ENCODE measurements around the gene KIF16B. TPM values are rescaled to one million over a fixed set of nuclear protein-coding genes. Genes with fewer than 3 reads are reported as not detected.

KIF16B gene
- total RNA-seq, 1 donor from 2014 or later: 7.1 TPM

- H3K36me3 ChIP-seq (ENCODE audit: control insufficient read depth, insufficient read depth, low read length): no peaks in the 10 kb centered on the region
- no peak overlapping the region for H3K4me3 ChIP-seq (ENCODE audit: low read depth, low read length)
- no peaks in the 10 kb centered on the region for H3K27me3 ChIP-seq (ENCODE audit: control insufficient read depth, insufficient read depth, low read length)
- no peak for DNase-seq (ENCODE audit: low read depth)
- no peak for TF ChIP-seq CTCF (IDR thresholded peaks at IDR 0.05; ENCODE audit: insufficient read depth, low read length, poor library complexity, severe bottlenecking)
These were observed 168.6 kb downstream of the KIF16B start for GRCh38 chr20:16404640-16405039.

- no peaks in the 10 kb centered on the region for H3K36me3 ChIP-seq (ENCODE audit: control insufficient read depth, insufficient read depth, low read length)
- no peaks in the 10 kb centered on the region for H3K27me3 ChIP-seq (ENCODE audit: control insufficient read depth, insufficient read depth, low read length)
- DNase-seq (ENCODE audit: low read depth): no peak
- H3K4me3 ChIP-seq (ENCODE audit: low read depth, low read length): no peak overlapping the region
- no peak for TF ChIP-seq CTCF (IDR thresholded peaks at IDR 0.05; ENCODE audit: insufficient read depth, low read length, poor library complexity, severe bottlenecking)
These were observed 169.1 kb downstream of the KIF16B start for GRCh38 chr20:16404171-16404570.

- no peaks in the 10 kb centered on the region for H3K27me3 ChIP-seq (ENCODE audit: control insufficient read depth, insufficient read depth, low read length)
- no peak for DNase-seq (ENCODE audit: low read depth)
- H3K36me3 ChIP-seq (ENCODE audit: control insufficient read depth, insufficient read depth, low read length): no peaks in the 10 kb centered on the region
- TF ChIP-seq CTCF (IDR thresholded peaks at IDR 0.05; ENCODE audit: insufficient read depth, low read length, poor library complexity, severe bottlenecking): no peak
- no peak overlapping the region for H3K4me3 ChIP-seq (ENCODE audit: low read depth, low read length)
These were observed 173.0 kb downstream of the KIF16B start for GRCh38 chr20:16400234-16400633.

- Histone ChIP-seq H3K36me3 (ENCODE audit: control insufficient read depth, insufficient read depth, low read length) (no peaks in the 10 kb centered on the region), H3K4me3 (ENCODE audit: low read depth, low read length) (no peak overlapping the region), H3K27me3 (ENCODE audit: control insufficient read depth, insufficient read depth, low read length) (no peaks in the 10 kb centered on the region)
- no peak for TF ChIP-seq CTCF (IDR thresholded peaks at IDR 0.05; ENCODE audit: insufficient read depth, low read length, poor library complexity, severe bottlenecking)
- no peak for DNase-seq (ENCODE audit: low read depth)
These were observed 173.4 kb downstream of the KIF16B start for GRCh38 chr20:16399801-16400200.

GRCh38 chr20:16397086-16397485 lies 176.2 kb downstream of the KIF16B start:
- no peak for TF ChIP-seq CTCF (IDR thresholded peaks at IDR 0.05; ENCODE audit: insufficient read depth, low read length, poor library complexity, severe bottlenecking)
- H3K4me3 ChIP-seq (ENCODE audit: low read depth, low read length): no peak overlapping the region
- DNase-seq (ENCODE audit: low read depth): no peak

GRCh38 chr20:16395366-16395765 lies 177.9 kb downstream of the KIF16B start:
- Histone ChIP-seq H3K36me3 (ENCODE audit: control insufficient read depth, insufficient read depth, low read length) (no peaks in the 10 kb centered on the region), H3K4me3 (ENCODE audit: low read depth, low read length) (no peak overlapping the region), H3K27me3 (ENCODE audit: control insufficient read depth, insufficient read depth, low read length) (no peaks in the 10 kb centered on the region)
- no peak for TF ChIP-seq CTCF (IDR thresholded peaks at IDR 0.05; ENCODE audit: insufficient read depth, low read length, poor library complexity, severe bottlenecking)
- no peak for DNase-seq (ENCODE audit: low read depth)

More at GRCh38 chr20:16397086-16397485, 176.2 kb downstream of the KIF16B start:
- Histone ChIP-seq H3K27me3 (ENCODE audit: control insufficient read depth, insufficient read depth, low read length) (no peaks in the 10 kb centered on the region), H3K36me3 (ENCODE audit: control insufficient read depth, insufficient read depth, low read length) (no peaks in the 10 kb centered on the region)
